ENCODE results near the gene DPP10.
"Not testable (repeated sequence)": the region's sequence is repeated elsewhere in the genome, so short reads cannot be mapped to it uniquely, and the experiment has no call there.

DPP10 gene

DNA sequence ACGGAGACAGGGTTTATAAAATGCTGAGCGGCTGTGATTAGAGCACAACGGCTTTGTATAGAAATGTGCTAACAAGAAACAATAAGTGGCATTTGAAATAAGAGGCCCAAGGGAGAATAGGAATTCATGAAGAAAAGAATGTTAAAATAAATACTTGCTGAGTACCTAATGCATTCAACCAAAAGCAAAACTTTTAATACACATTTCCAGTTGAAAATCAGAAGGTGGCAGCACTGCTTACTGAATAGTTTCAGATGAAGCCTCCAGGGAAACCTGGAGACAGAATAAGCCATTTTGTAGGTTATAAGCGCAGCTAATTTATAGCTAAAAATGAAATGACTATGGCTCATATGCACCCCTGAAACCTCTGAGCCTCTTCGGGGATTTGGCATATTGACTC, 286.6 kb downstream of the DPP10 start:
- H3K27ac ChIP-seq (ENCODE audit: low read depth, low read length): no peak overlapping the region
- no peaks in the 10 kb centered on the region for H3K36me3 ChIP-seq (ENCODE audit: insufficient read depth, low read length)
- H3K9ac ChIP-seq (ENCODE audit: low read length): no peak overlapping the region
- no peaks in the 10 kb centered on the region for H3K27me3 ChIP-seq (ENCODE audit: control insufficient read depth in 1 of 2, insufficient read depth in 2 of 2, low read length in 2 of 2)
- H3K9me3 ChIP-seq (ENCODE audit: low read length): no peaks in the 10 kb centered on the region
- H3K4me3 ChIP-seq (ENCODE audit: low read depth in 1 of 2, low read length in 2 of 2): no peak overlapping the region
- H3K4me1 ChIP-seq (ENCODE audit: insufficient read depth, low read length): no peaks in the 10 kb centered on the region

DNA sequence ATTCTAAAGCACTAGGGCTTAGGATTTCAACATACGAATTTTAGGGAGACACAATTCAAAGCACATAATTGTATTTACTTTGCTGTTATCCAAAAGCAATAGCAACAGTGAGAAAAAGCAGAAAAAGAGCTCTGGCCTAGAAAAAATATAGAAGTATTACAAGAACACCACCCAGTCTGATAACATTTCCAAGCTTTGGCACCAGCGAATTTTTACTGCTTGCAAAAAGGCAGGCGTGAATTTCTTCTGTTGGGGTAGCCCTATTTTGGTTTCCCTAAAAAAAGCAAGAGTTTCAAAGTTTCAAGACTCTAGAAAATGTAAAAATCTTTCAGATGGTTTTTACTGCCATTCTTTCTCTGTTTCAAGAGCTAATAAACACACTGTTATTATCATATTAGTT, 292.7 kb downstream of the DPP10 start:
- no peaks in the 10 kb centered on the region for H3K4me1 ChIP-seq (ENCODE audit: insufficient read depth, low read length)
- H3K27ac ChIP-seq (ENCODE audit: low read depth, low read length): no peak overlapping the region
- H3K36me3 ChIP-seq (ENCODE audit: insufficient read depth, low read length): no peaks in the 10 kb centered on the region
- no peaks in the 10 kb centered on the region for H3K27me3 ChIP-seq (ENCODE audit: control insufficient read depth in 1 of 2, insufficient read depth in 2 of 2, low read length in 2 of 2)
- H3K9me3 ChIP-seq (ENCODE audit: low read length): no peaks in the 10 kb centered on the region
- no peak overlapping the region for H3K4me3 ChIP-seq (ENCODE audit: low read depth in 1 of 2, low read length in 2 of 2)
- no peak overlapping the region for H3K9ac ChIP-seq (ENCODE audit: low read length)

DNA sequence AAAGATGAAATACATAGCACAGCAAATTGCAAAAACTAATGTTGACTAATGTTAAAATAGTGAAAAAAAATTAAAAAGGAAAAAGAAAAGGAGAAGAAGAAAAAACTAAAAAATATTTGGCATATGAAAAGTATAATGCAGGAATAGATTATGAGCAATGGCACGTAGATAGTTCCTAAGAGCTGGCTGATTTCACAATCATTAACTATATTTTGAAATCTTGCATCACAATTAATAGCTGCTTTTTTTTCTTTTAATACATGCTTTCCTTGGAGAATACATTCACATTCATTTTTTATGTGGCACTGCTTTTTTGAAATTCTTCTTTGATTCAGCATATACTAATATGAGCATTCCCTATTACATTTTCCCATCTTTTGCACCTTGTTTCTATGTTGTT, 299.8 kb downstream of the DPP10 start:
- Histone ChIP-seq H3K36me3 (ENCODE audit: insufficient read depth, low read length) (no peaks in the 10 kb centered on the region), H3K9me3 (ENCODE audit: low read length) (no peaks in the 10 kb centered on the region), H3K9ac (ENCODE audit: low read length) (no peak overlapping the region), H3K27ac (ENCODE audit: low read depth, low read length) (no peak overlapping the region), H3K4me3 (ENCODE audit: low read depth in 1 of 2, low read length in 2 of 2) (no peak overlapping the region), H3K4me1 (ENCODE audit: insufficient read depth, low read length) (no peaks in the 10 kb centered on the region), H3K27me3 (ENCODE audit: control insufficient read depth in 1 of 2, insufficient read depth in 2 of 2, low read length in 2 of 2) (no peaks in the 10 kb centered on the region)

DNA sequence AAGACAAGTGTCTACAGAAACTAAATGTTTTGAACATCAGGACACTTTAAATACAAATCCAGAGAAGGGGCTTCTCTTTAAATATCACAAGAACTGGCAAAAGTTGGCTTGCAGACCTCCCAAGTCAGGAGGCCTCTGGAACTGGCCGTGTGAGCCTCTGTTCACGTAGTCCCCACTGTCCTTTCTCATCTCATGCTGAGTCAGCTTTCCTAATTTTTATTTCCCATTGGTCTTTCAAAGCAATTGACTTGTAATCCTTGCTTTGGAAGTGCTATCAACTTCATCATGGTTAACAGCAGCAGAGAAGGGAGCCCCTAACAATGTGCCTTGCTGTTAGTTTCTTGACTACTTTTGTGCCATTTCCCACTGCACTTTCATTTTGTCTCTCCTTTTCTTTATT, 303.3 kb downstream of the DPP10 start:
- Histone ChIP-seq H3K4me3 (ENCODE audit: low read depth in 1 of 2, low read length in 2 of 2) (no peak overlapping the region), H3K27me3 (ENCODE audit: control insufficient read depth in 1 of 2, insufficient read depth in 2 of 2, low read length in 2 of 2) (no peaks in the 10 kb centered on the region), H3K27ac (ENCODE audit: low read depth, low read length) (no peak overlapping the region), H3K36me3 (ENCODE audit: insufficient read depth, low read length) (no peaks in the 10 kb centered on the region), H3K9me3 (ENCODE audit: low read length) (no peaks in the 10 kb centered on the region), H3K9ac (ENCODE audit: low read length) (no peak overlapping the region), H3K4me1 (ENCODE audit: insufficient read depth, low read length) (no peaks in the 10 kb centered on the region)

DNA sequence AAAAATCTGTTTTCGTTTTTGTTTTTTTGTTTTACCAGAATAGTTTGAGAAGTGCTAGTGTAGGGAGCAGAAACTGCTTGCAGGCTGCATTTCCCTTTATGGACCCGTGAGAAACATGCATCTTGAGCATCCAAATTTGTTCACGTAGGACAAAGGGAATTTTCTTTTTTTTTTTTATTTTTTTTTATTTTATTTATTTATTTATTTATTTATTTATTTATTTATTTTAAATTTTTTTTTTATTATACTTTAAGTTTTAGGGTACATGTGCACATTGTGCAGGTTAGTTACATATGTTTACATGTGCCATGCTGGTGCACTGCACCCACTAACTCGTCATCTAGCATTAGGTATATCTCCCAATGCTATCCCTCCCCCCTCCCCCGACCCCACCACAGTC, 305.7 kb downstream of the DPP10 start:
- H3K4me1 ChIP-seq (ENCODE audit: insufficient read depth, low read length); H3K4me3 ChIP-seq (ENCODE audit: low read depth in 1 of 2, low read length in 2 of 2); H3K9me3 ChIP-seq (ENCODE audit: low read length); H3K27ac ChIP-seq (ENCODE audit: low read depth, low read length); H3K27me3 ChIP-seq (ENCODE audit: control insufficient read depth in 1 of 2, insufficient read depth in 2 of 2, low read length in 2 of 2); H3K36me3 ChIP-seq (ENCODE audit: insufficient read depth, low read length); H3K9ac ChIP-seq (ENCODE audit: low read length): not testable (repeated sequence)

DNA sequence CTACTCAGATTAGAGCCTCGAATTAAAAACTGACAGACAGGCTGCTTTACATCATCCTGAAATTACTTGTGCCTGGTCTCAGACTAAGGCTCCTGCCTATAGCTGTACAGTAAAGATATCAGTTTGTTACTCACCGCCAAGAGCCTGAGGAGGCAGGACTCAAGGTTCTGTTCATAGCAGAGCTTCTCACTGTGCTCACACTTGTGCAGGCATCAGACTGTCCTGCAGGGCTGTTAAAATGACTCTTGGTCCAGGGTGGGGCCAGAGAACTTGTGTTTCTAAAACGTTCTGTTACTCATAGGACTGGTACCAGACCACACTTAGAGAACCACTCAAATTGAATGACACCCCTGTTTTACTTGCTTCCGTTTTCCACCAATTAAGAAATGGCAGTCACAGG, 310.0 kb downstream of the DPP10 start:
- H3K27ac ChIP-seq (ENCODE audit: low read depth, low read length): no peak overlapping the region
- H3K9me3 ChIP-seq (ENCODE audit: low read length): no peaks in the 10 kb centered on the region
- no peak overlapping the region for H3K4me3 ChIP-seq (ENCODE audit: low read depth in 1 of 2, low read length in 2 of 2)
- no peaks in the 10 kb centered on the region for H3K36me3 ChIP-seq (ENCODE audit: insufficient read depth, low read length)
- no peak overlapping the region for H3K9ac ChIP-seq (ENCODE audit: low read length)
- no peaks in the 10 kb centered on the region for H3K27me3 ChIP-seq (ENCODE audit: control insufficient read depth in 1 of 2, insufficient read depth in 2 of 2, low read length in 2 of 2)
- no peaks in the 10 kb centered on the region for H3K4me1 ChIP-seq (ENCODE audit: insufficient read depth, low read length)

DNA sequence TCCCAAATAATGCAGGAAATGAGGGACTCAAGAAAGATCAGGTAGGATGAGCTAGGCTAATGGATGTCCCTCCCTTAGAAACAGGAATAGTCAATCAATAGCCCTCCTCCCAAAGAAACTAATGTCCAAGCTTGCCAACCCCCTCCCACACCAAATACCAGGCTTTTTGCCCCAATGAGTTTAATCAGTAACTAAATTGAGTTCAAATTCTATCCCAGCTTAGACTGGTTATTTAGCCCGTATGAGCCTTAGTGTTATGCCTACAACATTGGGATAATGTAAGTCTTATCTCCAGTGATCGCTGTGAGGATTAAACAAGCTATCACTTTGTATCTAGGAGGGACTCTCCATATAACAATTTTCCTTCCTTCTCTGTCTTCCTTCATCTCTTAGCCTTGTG, 310.7 kb downstream of the DPP10 start:
- no peaks in the 10 kb centered on the region for H3K9me3 ChIP-seq (ENCODE audit: low read length)
- H3K27ac ChIP-seq (ENCODE audit: low read depth, low read length): no peak overlapping the region
- H3K27me3 ChIP-seq (ENCODE audit: control insufficient read depth in 1 of 2, insufficient read depth in 2 of 2, low read length in 2 of 2): no peaks in the 10 kb centered on the region
- H3K4me1 ChIP-seq (ENCODE audit: insufficient read depth, low read length): no peaks in the 10 kb centered on the region
- H3K9ac ChIP-seq (ENCODE audit: low read length): no peak overlapping the region
- H3K36me3 ChIP-seq (ENCODE audit: insufficient read depth, low read length): no peaks in the 10 kb centered on the region
- no peak overlapping the region for H3K4me3 ChIP-seq (ENCODE audit: low read depth in 1 of 2, low read length in 2 of 2)

DNA sequence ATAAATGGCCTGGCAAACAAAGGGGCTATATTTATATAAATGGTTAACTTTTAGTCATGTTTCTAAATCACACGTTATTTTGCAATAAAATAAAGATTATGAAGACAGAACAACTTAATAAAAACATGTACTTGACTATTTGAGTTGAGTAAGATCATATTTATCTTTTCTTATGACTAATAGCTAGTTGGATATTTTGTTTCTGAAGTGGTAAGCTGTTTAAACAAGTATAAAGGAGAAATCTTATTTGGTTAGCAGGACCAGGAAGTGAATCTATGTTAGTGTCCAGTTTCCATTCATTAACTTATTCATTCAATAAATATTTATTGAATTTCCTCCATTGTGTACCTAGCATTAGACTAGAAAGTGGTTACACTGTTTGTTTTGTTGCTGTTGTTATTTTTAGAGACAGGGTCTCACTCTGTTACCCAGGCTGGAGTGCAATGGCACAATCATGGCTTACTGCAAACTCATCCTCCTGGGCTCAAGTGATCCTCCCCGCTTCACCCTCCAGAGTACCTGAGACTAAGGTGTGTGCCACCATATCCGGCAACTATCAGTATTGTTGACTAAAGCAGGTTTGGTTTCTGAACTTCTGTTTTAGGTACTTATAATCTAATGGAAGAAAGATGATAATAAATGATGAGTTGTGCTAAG, 312.6 kb downstream of the DPP10 start:
- H3K27ac ChIP-seq (ENCODE audit: low read depth, low read length): no peak overlapping the region
- H3K9me3 ChIP-seq (ENCODE audit: low read length): no peaks in the 10 kb centered on the region
- no peak overlapping the region for H3K4me3 ChIP-seq (ENCODE audit: low read depth in 1 of 2, low read length in 2 of 2)
- H3K9ac ChIP-seq (ENCODE audit: low read length): no peak overlapping the region
- H3K36me3 ChIP-seq (ENCODE audit: insufficient read depth, low read length): no peaks in the 10 kb centered on the region
- H3K4me1 ChIP-seq (ENCODE audit: insufficient read depth, low read length): no peaks in the 10 kb centered on the region
- no peaks in the 10 kb centered on the region for H3K27me3 ChIP-seq (ENCODE audit: control insufficient read depth in 1 of 2, insufficient read depth in 2 of 2, low read length in 2 of 2)

DNA sequence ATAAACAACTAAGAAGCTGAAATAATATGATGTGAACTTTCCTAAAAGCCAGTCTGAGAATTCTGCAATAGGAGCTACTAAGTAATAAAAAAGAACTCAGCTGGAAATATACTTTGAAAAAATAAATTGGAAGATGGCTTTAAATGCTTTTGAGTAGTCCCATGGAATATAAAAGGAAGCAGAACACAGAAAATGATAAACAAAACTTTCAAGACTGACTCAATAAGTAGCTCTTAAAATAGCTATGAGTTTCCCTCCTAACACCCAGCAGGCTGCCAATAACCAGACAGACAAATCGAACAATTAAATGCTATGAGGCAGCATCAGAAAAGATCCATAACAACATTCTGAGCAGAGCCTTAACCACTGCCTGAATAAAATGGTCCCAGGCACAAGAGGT, 319.9 kb downstream of the DPP10 start:
- H3K9ac ChIP-seq (ENCODE audit: low read length): no peak overlapping the region
- no peak overlapping the region for H3K4me3 ChIP-seq (ENCODE audit: low read depth in 1 of 2, low read length in 2 of 2)
- H3K27ac ChIP-seq (ENCODE audit: low read depth, low read length): no peak overlapping the region
- no peaks in the 10 kb centered on the region for H3K27me3 ChIP-seq (ENCODE audit: control insufficient read depth in 1 of 2, insufficient read depth in 2 of 2, low read length in 2 of 2)
- H3K9me3 ChIP-seq (ENCODE audit: low read length): no peaks in the 10 kb centered on the region
- H3K36me3 ChIP-seq (ENCODE audit: insufficient read depth, low read length): no peaks in the 10 kb centered on the region
- H3K4me1 ChIP-seq (ENCODE audit: insufficient read depth, low read length): no peaks in the 10 kb centered on the region

DNA sequence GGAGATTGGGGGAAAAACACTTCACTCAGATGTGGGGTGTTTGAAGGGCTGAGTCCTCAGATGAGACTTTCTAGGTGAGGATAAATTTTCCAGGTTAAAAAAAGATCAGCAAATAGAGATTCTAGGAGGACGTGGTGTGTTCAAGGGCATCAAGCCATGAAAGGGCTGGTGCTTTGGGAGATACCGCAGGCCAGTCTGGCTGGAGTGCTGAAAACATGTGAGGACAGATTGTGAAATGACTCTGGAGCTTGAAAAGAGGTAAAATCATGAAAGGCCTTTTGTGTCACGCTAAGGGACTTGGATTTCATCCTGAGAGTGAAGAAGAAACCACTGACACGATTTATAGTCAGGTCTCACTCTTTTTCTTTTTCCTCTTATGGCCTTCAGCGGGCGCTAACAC, 320.5 kb downstream of the DPP10 start:
- no peak overlapping the region for H3K27ac ChIP-seq (ENCODE audit: low read depth, low read length)
- no peaks in the 10 kb centered on the region for H3K27me3 ChIP-seq (ENCODE audit: control insufficient read depth in 1 of 2, insufficient read depth in 2 of 2, low read length in 2 of 2)
- H3K4me1 ChIP-seq (ENCODE audit: insufficient read depth, low read length): no peaks in the 10 kb centered on the region
- H3K9ac ChIP-seq (ENCODE audit: low read length): no peak overlapping the region
- no peaks in the 10 kb centered on the region for H3K9me3 ChIP-seq (ENCODE audit: low read length)
- no peaks in the 10 kb centered on the region for H3K36me3 ChIP-seq (ENCODE audit: insufficient read depth, low read length)
- H3K4me3 ChIP-seq (ENCODE audit: low read depth in 1 of 2, low read length in 2 of 2): no peak overlapping the region

DNA sequence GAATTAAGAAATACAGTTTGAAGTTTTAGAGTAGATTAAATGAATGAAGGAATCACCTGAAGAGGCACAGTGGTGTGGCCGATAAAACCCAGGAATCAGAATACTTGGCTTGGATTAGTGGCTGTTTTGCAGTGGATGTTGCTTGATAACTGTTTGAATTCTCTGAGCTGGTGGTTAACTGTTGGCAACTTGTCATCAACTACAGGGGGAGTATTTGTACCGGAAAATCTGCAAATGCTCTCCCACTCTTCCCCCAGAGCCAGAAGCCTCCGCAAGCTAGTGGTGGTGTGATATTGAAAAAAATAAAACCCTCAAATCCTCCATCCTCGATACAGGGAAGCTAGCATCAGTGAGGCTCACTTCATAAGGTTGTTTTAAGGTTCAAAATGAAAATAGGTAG, 326.7 kb downstream of the DPP10 start:
- H3K4me1 ChIP-seq (ENCODE audit: insufficient read depth, low read length): no peaks in the 10 kb centered on the region
- H3K9me3 ChIP-seq (ENCODE audit: low read length): no peaks in the 10 kb centered on the region
- H3K4me3 ChIP-seq (ENCODE audit: low read depth in 1 of 2, low read length in 2 of 2): no peak overlapping the region
- H3K36me3 ChIP-seq (ENCODE audit: insufficient read depth, low read length): no peaks in the 10 kb centered on the region
- H3K27me3 ChIP-seq (ENCODE audit: control insufficient read depth in 1 of 2, insufficient read depth in 2 of 2, low read length in 2 of 2): no peaks in the 10 kb centered on the region
- no peak overlapping the region for H3K27ac ChIP-seq (ENCODE audit: low read depth, low read length)
- H3K9ac ChIP-seq (ENCODE audit: low read length): no peak overlapping the region

DNA sequence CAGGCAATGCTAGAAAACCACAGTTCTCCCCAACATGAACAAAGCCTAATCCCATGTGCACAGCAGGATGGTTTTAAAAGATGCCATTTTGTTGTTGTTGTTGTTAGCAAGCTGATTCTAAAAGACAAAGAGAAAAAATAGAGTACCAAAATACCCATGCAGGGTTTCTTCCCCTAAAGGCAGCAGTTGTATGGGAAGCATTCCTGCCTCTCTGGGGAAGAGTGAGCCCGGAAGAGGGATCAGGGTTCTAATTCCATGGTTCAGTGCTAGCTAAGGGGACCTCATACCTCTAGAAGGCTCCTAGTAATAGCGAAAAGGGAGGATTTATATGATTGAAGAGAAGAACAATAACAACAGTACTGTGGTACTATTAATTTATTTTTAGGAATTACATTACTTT, 327.6 kb downstream of the DPP10 start:
- Histone ChIP-seq H3K27ac (ENCODE audit: low read depth, low read length) (no peak overlapping the region), H3K9ac (ENCODE audit: low read length) (no peak overlapping the region), H3K27me3 (ENCODE audit: control insufficient read depth in 1 of 2, insufficient read depth in 2 of 2, low read length in 2 of 2) (no peaks in the 10 kb centered on the region), H3K4me3 (ENCODE audit: low read depth in 1 of 2, low read length in 2 of 2) (no peak overlapping the region), H3K4me1 (ENCODE audit: insufficient read depth, low read length) (no peaks in the 10 kb centered on the region), H3K9me3 (ENCODE audit: low read length) (no peaks in the 10 kb centered on the region), H3K36me3 (ENCODE audit: insufficient read depth, low read length) (no peaks in the 10 kb centered on the region)
